ENCODE data around the gene GJD4.

The GJD4 gene

GRCh38 chr10:35580423-35580770 is 24.7 kb upstream of the GJD4 start:
- TF ChIP-seq POLR2A (IDR thresholded peaks at IDR 0.05; ENCODE audit: low read depth, low read length) = no peak
- TF ChIP-seq POLR2AphosphoS5 (IDR thresholded peaks at IDR 0.05; ENCODE audit: low read depth, low read length) = no peak
- TF ChIP-seq TAF1 (IDR thresholded peaks at IDR 0.05; ENCODE audit: borderline replicate concordance, low read depth, low read length) = no peak
- DNase-seq (ENCODE audit: insufficient read length) (no peak), FAIRE-seq (no peak)

- TF ChIP-seq POLR2A (IDR thresholded peaks at IDR 0.05; ENCODE audit: low read depth, low read length) (no peak), TAF1 (IDR thresholded peaks at IDR 0.05; ENCODE audit: borderline replicate concordance, low read depth, low read length) (no peak), POLR2AphosphoS5 (IDR thresholded peaks at IDR 0.05; ENCODE audit: low read depth, low read length) (no peak)
- DNase-seq (ENCODE audit: insufficient read length) (no peak), FAIRE-seq (no peak)
Observed at GRCh38 chr10:35581655-35582054, 23.5 kb upstream of the GJD4 start.

- no peak for FAIRE-seq
- DNase-seq (ENCODE audit: insufficient read length) = no peak
- TF ChIP-seq POLR2A (IDR thresholded peaks at IDR 0.05; ENCODE audit: low read depth, low read length) (no peak), POLR2AphosphoS5 (IDR thresholded peaks at IDR 0.05; ENCODE audit: low read depth, low read length) (no peak), TAF1 (IDR thresholded peaks at IDR 0.05; ENCODE audit: borderline replicate concordance, low read depth, low read length) (no peak)
Observed at GRCh38 chr10:35584946-35585345, 20.2 kb upstream of the GJD4 start.

GRCh38 chr10:35585356-35585755 is 19.8 kb upstream of the GJD4 start:
- no peak for FAIRE-seq
- TF ChIP-seq TAF1 (IDR thresholded peaks at IDR 0.05; ENCODE audit: borderline replicate concordance, low read depth, low read length) (no peak), POLR2A (IDR thresholded peaks at IDR 0.05; ENCODE audit: low read depth, low read length) (no peak), POLR2AphosphoS5 (IDR thresholded peaks at IDR 0.05; ENCODE audit: low read depth, low read length) (no peak)

GRCh38 chr10:35585903-35586535 is 19.1 kb upstream of the GJD4 start:
- no peak for FAIRE-seq
- no peak for DNase-seq (ENCODE audit: insufficient read length)
- TF ChIP-seq TAF1 (IDR thresholded peaks at IDR 0.05; ENCODE audit: borderline replicate concordance, low read depth, low read length) (no peak), POLR2AphosphoS5 (IDR thresholded peaks at IDR 0.05; ENCODE audit: low read depth, low read length) (no peak), POLR2A (IDR thresholded peaks at IDR 0.05; ENCODE audit: low read depth, low read length) (no peak)

More at GRCh38 chr10:35585356-35585755, 19.8 kb upstream of the GJD4 start:
- no peak for DNase-seq (ENCODE audit: insufficient read length)

- FAIRE-seq = no peak
- TF ChIP-seq POLR2AphosphoS5 (IDR thresholded peaks at IDR 0.05; ENCODE audit: low read depth, low read length) (no peak), TAF1 (IDR thresholded peaks at IDR 0.05; ENCODE audit: borderline replicate concordance, low read depth, low read length) (no peak), POLR2A (IDR thresholded peaks at IDR 0.05; ENCODE audit: low read depth, low read length) (no peak)
- DNase-seq (ENCODE audit: insufficient read length) = no peak
Observed at GRCh38 chr10:35588836-35589235, 16.3 kb upstream of the GJD4 start.

GRCh38 chr10:35592441-35592840 is 12.7 kb upstream of the GJD4 start:
- TF ChIP-seq POLR2A (IDR thresholded peaks at IDR 0.05; ENCODE audit: low read depth, low read length) (no peak), POLR2AphosphoS5 (IDR thresholded peaks at IDR 0.05; ENCODE audit: low read depth, low read length) (no peak)
- DNase-seq (ENCODE audit: insufficient read length) (no peak), FAIRE-seq (no peak)

GRCh38 chr10:35594115-35595079 is 10.7 kb upstream of the GJD4 start:
- TF ChIP-seq POLR2AphosphoS5 (IDR thresholded peaks at IDR 0.05; ENCODE audit: low read depth, low read length) (no peak), TAF1 (IDR thresholded peaks at IDR 0.05; ENCODE audit: borderline replicate concordance, low read depth, low read length) (no peak), POLR2A (IDR thresholded peaks at IDR 0.05; ENCODE audit: low read depth, low read length) (no peak)
- no peak for DNase-seq (ENCODE audit: insufficient read length)
- no peak for FAIRE-seq

GRCh38 chr10:35595106-35595505 is 10.0 kb upstream of the GJD4 start:
- TF ChIP-seq POLR2AphosphoS5 (IDR thresholded peaks at IDR 0.05; ENCODE audit: low read depth, low read length) (no peak), POLR2A (IDR thresholded peaks at IDR 0.05; ENCODE audit: low read depth, low read length) (no peak), TAF1 (IDR thresholded peaks at IDR 0.05; ENCODE audit: borderline replicate concordance, low read depth, low read length) (no peak)
- DNase-seq (ENCODE audit: insufficient read length) (no peak), FAIRE-seq (no peak)

- FAIRE-seq (no peak), DNase-seq (ENCODE audit: insufficient read length) (no peak)
- TF ChIP-seq POLR2AphosphoS5 (IDR thresholded peaks at IDR 0.05; ENCODE audit: low read depth, low read length) = no peak
- TF ChIP-seq TAF1 (IDR thresholded peaks at IDR 0.05; ENCODE audit: borderline replicate concordance, low read depth, low read length) = no peak
- no peak for TF ChIP-seq POLR2A (IDR thresholded peaks at IDR 0.05; ENCODE audit: low read depth, low read length)
Observed at GRCh38 chr10:35598379-35598778, 6.8 kb upstream of the GJD4 start.

- TF ChIP-seq POLR2A (IDR thresholded peaks at IDR 0.05; ENCODE audit: low read depth, low read length) = no peak
- no peak for TF ChIP-seq POLR2AphosphoS5 (IDR thresholded peaks at IDR 0.05; ENCODE audit: low read depth, low read length)
- no peak for TF ChIP-seq TAF1 (IDR thresholded peaks at IDR 0.05; ENCODE audit: borderline replicate concordance, low read depth, low read length)
- DNase-seq (ENCODE audit: insufficient read length) = no peak
- no peak for FAIRE-seq
Observed at GRCh38 chr10:35600193-35600592, 4.9 kb upstream of the GJD4 start.

GRCh38 chr10:35606430-35606829 is 1.3 kb downstream of the GJD4 start:
- no peak for TF ChIP-seq TAF1 (IDR thresholded peaks at IDR 0.05; ENCODE audit: borderline replicate concordance, low read depth, low read length)
- TF ChIP-seq POLR2AphosphoS5 (IDR thresholded peaks at IDR 0.05; ENCODE audit: low read depth, low read length) = no peak
- TF ChIP-seq POLR2A (IDR thresholded peaks at IDR 0.05; ENCODE audit: low read depth, low read length) = no peak
- no peak for DNase-seq (ENCODE audit: insufficient read length)
- no peak for FAIRE-seq

Measured in GM12892 (cell line).